H9 (cell line): ENCODE measurements around the gene PYGB. TPM values are rescaled to one million over a fixed set of nuclear protein-coding genes. Genes with fewer than 3 reads are reported as not detected.
A peak's percentile ranks its signal among the peaks of the same experiment; 100 is the strongest.

Experiments
- DNase-seq: peaks from one replicate; pipeline ENCODE4 v3.0.0-alpha.2; 2017
- H2AFZ ChIP-seq: one replicate; pipeline ENCODE4 v1.6.1; 2013; ENCODE audit warnings: mild to moderate bottlenecking, low read length, control low read depth, moderate library complexity
- H2AK5ac ChIP-seq: 2 replicates; pipeline ENCODE4 v1.6.1; 2013; ENCODE audit warnings: low read length, control low read depth, mixed read lengths; ENCODE audit not compliant: insufficient read length
- H2BK120ac ChIP-seq: one replicate; pipeline ENCODE4 v1.6.1; 2013; ENCODE audit warnings: low read depth, mild to moderate bottlenecking, low read length, control low read depth, inconsistent platforms; ENCODE audit not compliant: poor library complexity, severe bottlenecking
- H2BK12ac ChIP-seq: 2 replicates; pipeline ENCODE4 v1.6.1; 2013; ENCODE audit warnings: low read length, control low read depth, mixed read lengths, low read depth; ENCODE audit not compliant: insufficient read length
- H2BK15ac ChIP-seq: 2 replicates; pipeline ENCODE4 v1.6.1; 2013; ENCODE audit warnings: low read depth, low read length, control low read depth
- H2BK20ac ChIP-seq: one replicate; pipeline ENCODE4 v1.6.1; 2013; ENCODE audit warnings: low read depth, mild to moderate bottlenecking, low read length, control low read depth, inconsistent platforms; ENCODE audit not compliant: poor library complexity, severe bottlenecking
- H2BK5ac ChIP-seq: 2 replicates; pipeline ENCODE4 v1.6.1; 2013; ENCODE audit warnings: low read length, control low read depth, mixed read lengths; ENCODE audit not compliant: insufficient read length
- H3K14ac ChIP-seq: 2 replicates; pipeline ENCODE4 v1.6.1; 2013; ENCODE audit warnings: low read length, control low read depth; ENCODE audit not compliant: insufficient read depth
- H3K18ac ChIP-seq: 2 replicates; pipeline ENCODE4 v1.6.1; 2013; ENCODE audit warnings: low read depth, mild to moderate bottlenecking, mixed read lengths, low read length, control low read depth; ENCODE audit not compliant: insufficient read length
- H3K23ac ChIP-seq: 2 replicates; pipeline ENCODE4 v1.6.1; 2013; ENCODE audit warnings: low read length, control low read depth, mixed read lengths, low read depth; ENCODE audit not compliant: insufficient read length
- H3K23me2 ChIP-seq: 2 replicates; pipeline ENCODE4 v1.6.1; 2013; ENCODE audit warnings: low read depth, mild to moderate bottlenecking, mixed read lengths, low read length, control low read depth; ENCODE audit not compliant: insufficient read length, poor library complexity, severe bottlenecking
- H3K27ac ChIP-seq: 2 replicates; pipeline ENCODE4 v1.5.1; 2013; ENCODE audit warnings: low read length, control low read depth, mixed read lengths, low read depth; ENCODE audit not compliant: insufficient read length
- H3K27me3 ChIP-seq: 2 replicates; pipeline ENCODE4 v1.6.1; 2013; ENCODE audit warnings: low read length, control low read depth, inconsistent platforms; ENCODE audit not compliant: insufficient read depth
- H3K4ac ChIP-seq: 2 replicates; pipeline ENCODE4 v1.6.1; 2013; ENCODE audit warnings: low read depth, mild to moderate bottlenecking, control low read depth, inconsistent platforms, low read length, moderate library complexity
- H3K4me1 ChIP-seq: 2 replicates; pipeline ENCODE4 v1.6.1; 2013; ENCODE audit warnings: low read length, control low read depth, inconsistent platforms; ENCODE audit not compliant: insufficient read depth
- H3K4me2 ChIP-seq: 2 replicates; pipeline ENCODE4 v1.6.1; 2013; ENCODE audit warnings: low read length, control low read depth, mixed read lengths; ENCODE audit not compliant: insufficient read length, insufficient read depth
- H3K56ac ChIP-seq: 2 replicates; pipeline ENCODE4 v1.6.1; 2013; ENCODE audit warnings: low read depth, mild to moderate bottlenecking, mixed read lengths, low read length, control low read depth; ENCODE audit not compliant: insufficient read length
- H3K79me1 ChIP-seq: 2 replicates; pipeline ENCODE4 v1.6.1; 2013; ENCODE audit warnings: low read depth, mild to moderate bottlenecking, moderate library complexity, low read length, control low read depth, inconsistent platforms; ENCODE audit not compliant: insufficient read depth, poor library complexity, severe bottlenecking
- H3K79me2 ChIP-seq: 2 replicates; pipeline ENCODE4 v1.6.1; 2013; ENCODE audit warnings: low read length, control low read depth, inconsistent platforms; ENCODE audit not compliant: insufficient read depth
- H3K9ac ChIP-seq: 2 replicates; pipeline ENCODE4 v1.6.1; 2013; ENCODE audit warnings: low read length, control low read depth, mixed read lengths; ENCODE audit not compliant: insufficient read length; ENCODE audit errors: extremely low read depth
- H3K9me3 ChIP-seq: one replicate; pipeline ENCODE4 v1.6.1; 2013; ENCODE audit warnings: low read depth, low read length, inconsistent platforms; ENCODE audit not compliant: control insufficient read depth
- H3T11ph ChIP-seq: one replicate; pipeline ENCODE4 v1.6.1; 2013; ENCODE audit warnings: mild to moderate bottlenecking, low read length, control low read depth, inconsistent platforms
- H4K20me1 ChIP-seq: one replicate; pipeline ENCODE4 v1.6.1; 2013; ENCODE audit not compliant: control insufficient read depth, insufficient read length, insufficient read depth
- H4K5ac ChIP-seq: 2 replicates; pipeline ENCODE4 v1.6.1; 2013; ENCODE audit warnings: low read depth, mild to moderate bottlenecking, mixed read lengths, low read length, control low read depth; ENCODE audit not compliant: insufficient read length
- H4K8ac ChIP-seq: replicated peaks from 2 replicates; pipeline ENCODE4 v1.6.1; 2013; ENCODE audit warnings: low read length, control low read depth, mixed read lengths, low read depth; ENCODE audit not compliant: insufficient read length
- H4K91ac ChIP-seq: 2 replicates; pipeline ENCODE4 v1.6.1; 2013; ENCODE audit warnings: low read depth, mild to moderate bottlenecking, moderate library complexity, mixed read lengths, low read length, control low read depth; ENCODE audit not compliant: insufficient read length
- H3K27ac Mint-ChIP-seq, 3 experiments: 2 replicates in 2 of 3; 3 replicates in 1 of 3; pipeline ENCODE4 v1.8.0; 2020 to 2021; ENCODE audit warnings: mixed read lengths in 3 of 3, mild to moderate bottlenecking in 1 of 3, moderate library complexity in 1 of 3
- H3K27me3 Mint-ChIP-seq: 2 replicates; pipeline ENCODE4 v1.8.0; 2021; ENCODE audit warnings: low read depth, mild to moderate bottlenecking, moderate library complexity, mixed read lengths
- H3K36me3 Mint-ChIP-seq, 3 experiments: 2 replicates in 2 of 3; 3 replicates in 1 of 3; pipeline ENCODE4 v1.8.0; 2020 to 2021; ENCODE audit warnings: low read depth in 3 of 3, mixed read lengths in 3 of 3; ENCODE audit not compliant: insufficient read depth in 1 of 3
- H3K4me1 Mint-ChIP-seq, 2 experiments: 2 replicates each; pipeline ENCODE4 v1.8.0; 2020; ENCODE audit warnings: mixed read lengths in 2 of 2
- H3K4me3 Mint-ChIP-seq, 2 experiments: 2 replicates in 1 of 2; 3 replicates in 1 of 2; pipeline ENCODE4 v1.8.0; 2020 to 2021; ENCODE audit warnings: mild to moderate bottlenecking in 2 of 2, mixed read lengths in 2 of 2, moderate library complexity in 1 of 2
- H3K9me3 Mint-ChIP-seq, 2 experiments: 2 replicates in 1 of 2; 3 replicates in 1 of 2; pipeline ENCODE4 v1.8.0; 2020; ENCODE audit warnings: mild to moderate bottlenecking in 2 of 2, mixed read lengths in 2 of 2, moderate library complexity in 1 of 2
- CTCF ChIP-seq: fragments of 200-600 bp; sonication (generic); conservative IDR thresholded peaks from 3 replicates; pipeline ENCODE4 v1.8.0; 2021; ENCODE audit warnings: antibody characterized with exemption, mild to moderate bottlenecking
- WGBS: extraction: QIAGEN DNeasy Blood & Tissue Kit; methylation state at CpG from one replicate; pipeline ENCODE4 v1.1.7; 2013; ENCODE audit warnings: missing lambda C conversion rate, low lambda C conversion rate, mixed read lengths; ENCODE audit not compliant: insufficient read length; ENCODE audit errors: extremely low coverage; 5-methylcytosine and 5-hydroxymethylcytosine counted together
- total RNA-seq: library from RNA; stranded (reverse); gene quantifications from 2 replicates; pipeline ENCODE4 v1.2.1, GENCODE V29; 2021

Gene PYGB
- total RNA-seq, 1 experiment from 2014 or later, result 46.9 TPM

- peak overlapping the region in 2 of 3 experiments; percentile 86 to 89; a peak in 4 of 7 replicates for H3K27ac Mint-ChIP-seq
- Histone ChIP-seq H3K4me1 (no peaks in the 10 kb centered on the region), H4K8ac (no peak overlapping the region), H3K27ac (no peak overlapping the region), H3K18ac (no peak overlapping the region), H2BK15ac (no peak overlapping the region), H3K23me2 (no peaks in the 10 kb centered on the region), H3K56ac (no peak overlapping the region), H2AK5ac (no peak overlapping the region), H2BK120ac (no peak overlapping the region), H3K4ac (no peak overlapping the region), H2BK20ac (no peak overlapping the region), H4K91ac (no peak overlapping the region), H2BK5ac (no peak overlapping the region), H3K9me3 (no peaks in the 10 kb centered on the region), H3K9ac (no peak overlapping the region), H3K4me2 (no peak overlapping the region), H3T11ph (no peak overlapping the region), H4K5ac (no peak overlapping the region), H3K27me3 (no peaks in the 10 kb centered on the region), H2AFZ (no peak overlapping the region), H3K14ac (no peak overlapping the region), H3K79me2 (no peaks in the 10 kb centered on the region), H2BK12ac (no peak overlapping the region), H3K23ac (no peak overlapping the region), H4K20me1 (no peaks in the 10 kb centered on the region), H3K79me1 (no peaks in the 10 kb centered on the region)
- H3K4me3 Mint-ChIP-seq, result no peak overlapping the region
- WGBS, result no CpG with 5 or more reads among the region's 11 CpGs
- peaks cover 0 to 4% of the 10 kb centered on the region in 2 experiments; a peak in 1 of 4 replicates for H3K4me1 Mint-ChIP-seq
- DNase-seq, result no peak
- H3K9me3 Mint-ChIP-seq, result no peaks in the 10 kb centered on the region
- H3K27me3 Mint-ChIP-seq, result no peaks in the 10 kb centered on the region
- TF ChIP-seq CTCF, result no peak
- H3K36me3 Mint-ChIP-seq, result peaks cover 27 to 66% (median 55%) of the 10 kb centered on the region in 3 experiments
Observed at GRCh38 chr20:25282796-25283195, 34.9 kb downstream of the PYGB start.
